Measurements from ENCODE around the gene NHLRC3.

DNA sequence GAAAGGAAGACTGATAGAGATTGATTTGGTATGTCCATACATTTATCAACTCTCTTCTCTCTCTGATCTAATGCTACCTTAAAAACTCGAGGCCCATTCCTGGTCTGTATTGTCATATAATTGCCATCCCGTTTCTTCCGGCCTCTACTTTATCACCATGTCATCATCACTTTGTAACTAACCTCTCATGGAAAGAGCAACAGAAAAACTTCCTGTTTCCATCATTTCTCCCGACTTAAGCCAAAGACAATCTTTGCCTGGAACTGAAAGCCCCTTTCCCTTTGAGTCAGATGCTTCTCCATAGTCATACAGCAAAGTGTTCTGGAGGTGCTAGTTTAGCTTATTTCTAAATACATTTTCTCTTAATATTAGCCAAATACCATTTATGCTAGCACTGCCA, 44.9 kb upstream of the NHLRC3 start:
- TF ChIP-seq POLR2A (IDR thresholded peaks at IDR 0.05): no peak
- TF ChIP-seq, protein P1, sequence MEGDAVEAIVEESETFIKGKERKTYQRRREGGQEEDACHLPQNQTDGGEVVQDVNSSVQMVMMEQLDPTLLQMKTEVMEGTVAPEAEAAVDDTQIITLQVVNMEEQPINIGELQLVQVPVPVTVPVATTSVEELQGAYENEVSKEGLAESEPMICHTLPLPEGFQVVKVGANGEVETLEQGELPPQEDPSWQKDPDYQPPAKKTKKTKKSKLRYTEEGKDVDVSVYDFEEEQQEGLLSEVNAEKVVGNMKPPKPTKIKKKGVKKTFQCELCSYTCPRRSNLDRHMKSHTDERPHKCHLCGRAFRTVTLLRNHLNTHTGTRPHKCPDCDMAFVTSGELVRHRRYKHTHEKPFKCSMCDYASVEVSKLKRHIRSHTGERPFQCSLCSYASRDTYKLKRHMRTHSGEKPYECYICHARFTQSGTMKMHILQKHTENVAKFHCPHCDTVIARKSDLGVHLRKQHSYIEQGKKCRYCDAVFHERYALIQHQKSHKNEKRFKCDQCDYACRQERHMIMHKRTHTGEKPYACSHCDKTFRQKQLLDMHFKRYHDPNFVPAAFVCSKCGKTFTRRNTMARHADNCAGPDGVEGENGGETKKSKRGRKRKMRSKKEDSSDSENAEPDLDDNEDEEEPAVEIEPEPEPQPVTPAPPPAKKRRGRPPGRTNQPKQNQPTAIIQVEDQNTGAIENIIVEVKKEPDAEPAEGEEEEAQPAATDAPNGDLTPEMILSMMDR (IDR thresholded peaks at IDR 0.05): no peak

Data from right lobe of liver (tissue), 4 donors.